ENCODE measurements around the gene SCUBE1.

The SCUBE1 gene

DNA sequence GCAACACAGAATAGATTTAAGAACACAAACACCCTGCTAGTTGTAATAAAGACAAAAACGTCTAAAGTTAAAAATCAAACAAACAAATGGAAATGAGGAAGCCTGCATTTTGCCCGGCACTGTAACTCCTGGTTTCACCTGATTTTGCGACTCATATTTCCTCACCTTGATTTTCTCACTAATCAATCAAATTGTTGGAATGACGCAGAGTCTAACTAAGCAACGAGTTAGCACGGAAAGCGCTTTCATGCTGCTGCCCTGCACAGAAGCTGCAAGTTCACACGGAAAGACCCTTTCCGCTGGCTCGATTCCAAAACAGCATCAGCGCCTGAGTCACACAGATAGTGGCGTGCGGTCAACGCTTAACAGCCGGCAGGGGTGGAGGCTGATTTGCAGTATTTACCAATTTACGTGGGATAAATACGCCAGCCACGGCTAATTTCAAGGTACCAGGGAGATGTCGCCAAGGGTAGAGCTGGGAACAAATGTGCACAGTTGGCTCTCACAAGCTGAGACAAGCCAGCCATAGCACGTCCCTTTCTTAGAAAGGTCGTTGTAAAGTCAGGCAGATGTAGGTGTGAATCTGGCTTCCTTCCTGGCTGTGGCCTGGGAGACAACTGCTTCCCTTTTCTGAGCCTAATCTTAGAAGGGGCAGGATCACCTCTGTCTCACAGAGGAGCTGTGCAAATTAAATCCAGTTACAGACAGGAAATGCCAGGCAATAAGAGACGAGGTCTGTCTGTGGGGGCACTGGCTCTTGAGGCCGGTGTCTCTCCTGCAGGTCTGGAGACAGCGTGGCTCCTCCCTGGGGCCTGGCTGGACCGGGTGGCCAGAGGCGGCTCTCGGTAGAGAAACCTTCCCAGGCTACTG, 79.3 kb downstream of the SCUBE1 start:
- H4K91ac ChIP-seq (ENCODE audit: low read depth, low read length): no peak overlapping the region
- no peak overlapping the region for H2BK12ac ChIP-seq (ENCODE audit: low read length)
- DNase-seq: peak; percentile 15 to 45
- peaks cover 4 to 14% of the 10 kb centered on the region in 2 experiments for H3K4me1 ChIP-seq (ENCODE audit: control insufficient read depth in 1 of 2, insufficient read depth in 2 of 2, low read length in 2 of 2)
- no peak overlapping the region for H3K23ac ChIP-seq (ENCODE audit: low read length)
- H3K9ac ChIP-seq (ENCODE audit: low read length): no peak overlapping the region
- no peak overlapping the region for H2BK120ac ChIP-seq (ENCODE audit: insufficient read depth, low read length, poor library complexity)
- peaks cover 3% of the 10 kb centered on the region for H3K9me3 ChIP-seq (ENCODE audit: insufficient read depth, low read depth, low read length)
- H2BK5ac ChIP-seq (ENCODE audit: low read depth, low read length, poor library complexity): no peak overlapping the region
- H3K27me3 ChIP-seq (ENCODE audit: insufficient read depth, low read length): no peaks in the 10 kb centered on the region
- WGBS (ENCODE audit: extremely low coverage, insufficient coverage, insufficient read length): no CpG with 5 or more reads among the region's 27 CpGs
- H3K14ac ChIP-seq (ENCODE audit: low read length): no peak overlapping the region
- H2AK5ac ChIP-seq (ENCODE audit: low read length): no peak overlapping the region
- H3K79me1 ChIP-seq (ENCODE audit: low read length): no peaks in the 10 kb centered on the region
- no peak overlapping the region for H4K12ac ChIP-seq (ENCODE audit: low read depth, low read length)
- H4K8ac ChIP-seq (ENCODE audit: low read depth, low read length): no peak overlapping the region
- no peak overlapping the region for H3K18ac ChIP-seq (ENCODE audit: low read length)
- H3K4me3 ChIP-seq (ENCODE audit: low read depth, low read length): no peak overlapping the region
- no peak overlapping the region for H3K4ac ChIP-seq (ENCODE audit: low read depth, low read length)
- no peaks in the 10 kb centered on the region for H3K36me3 ChIP-seq (ENCODE audit: control insufficient read depth in 1 of 2, insufficient read depth in 2 of 2, low read length in 2 of 2)
- H2AFZ ChIP-seq (ENCODE audit: insufficient read depth, low read length, poor library complexity): no peak overlapping the region
- H3K27ac ChIP-seq (ENCODE audit: low read depth, low read length): no peak overlapping the region
- no peak overlapping the region for H3K4me2 ChIP-seq (ENCODE audit: low read length)
- no peaks in the 10 kb centered on the region for H3K79me2 ChIP-seq (ENCODE audit: control insufficient read depth, insufficient read depth, low read length, poor library complexity)

DNA sequence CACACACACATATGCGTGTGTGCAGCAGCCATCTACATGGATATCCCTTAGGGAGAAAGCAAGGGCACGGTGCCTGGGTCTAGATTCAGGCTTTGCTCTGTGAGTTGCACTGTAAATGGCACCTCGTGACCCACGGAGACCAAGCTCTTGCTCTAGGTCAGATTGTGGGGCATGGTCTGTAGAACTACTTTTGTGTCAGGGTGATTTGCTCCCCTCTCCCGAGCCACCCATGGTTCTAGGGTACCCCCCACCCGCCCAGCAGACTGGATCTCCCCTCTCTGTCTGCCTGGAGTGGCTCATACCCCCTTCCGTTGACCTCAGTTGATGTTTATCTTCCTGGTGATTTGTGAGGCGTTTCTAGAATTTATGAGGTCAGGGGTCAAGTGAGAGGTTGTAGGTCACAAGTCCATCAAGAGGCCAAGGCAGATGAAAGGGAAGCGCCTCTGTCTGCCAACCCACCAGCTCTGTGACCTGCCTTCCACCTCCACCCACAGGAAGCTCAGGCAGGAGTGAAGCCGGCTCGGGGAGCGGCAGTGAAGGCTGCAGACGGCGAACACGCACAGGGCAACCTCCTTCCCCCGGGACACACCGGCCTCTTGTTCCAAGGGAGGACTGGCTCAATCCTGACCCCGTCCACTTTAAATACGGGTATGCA, 80.1 kb downstream of the SCUBE1 start:
- Histone ChIP-seq H3K27ac (ENCODE audit: low read depth, low read length) (no peak overlapping the region), H3K27me3 (ENCODE audit: insufficient read depth, low read length) (no peaks in the 10 kb centered on the region), H3K4me2 (ENCODE audit: low read length) (no peak overlapping the region), H3K9me3 (ENCODE audit: insufficient read depth, low read depth, low read length) (peaks cover 4% of the 10 kb centered on the region), H3K4ac (ENCODE audit: low read depth, low read length) (no peak overlapping the region), H4K12ac (ENCODE audit: low read depth, low read length) (no peak overlapping the region), H4K8ac (ENCODE audit: low read depth, low read length) (no peak overlapping the region), H3K14ac (ENCODE audit: low read length) (no peak overlapping the region), H2AK5ac (ENCODE audit: low read length) (no peak overlapping the region), H2BK5ac (ENCODE audit: low read depth, low read length, poor library complexity) (no peak overlapping the region), H3K36me3 (ENCODE audit: control insufficient read depth in 1 of 2, insufficient read depth in 2 of 2, low read length in 2 of 2) (no peaks in the 10 kb centered on the region), H2AFZ (ENCODE audit: insufficient read depth, low read length, poor library complexity) (no peak overlapping the region), H3K79me1 (ENCODE audit: low read length) (no peaks in the 10 kb centered on the region), H2BK120ac (ENCODE audit: insufficient read depth, low read length, poor library complexity) (no peak overlapping the region), H3K4me3 (ENCODE audit: low read depth, low read length) (no peak overlapping the region), H3K9ac (ENCODE audit: low read length) (no peak overlapping the region), H3K79me2 (ENCODE audit: control insufficient read depth, insufficient read depth, low read length, poor library complexity) (no peaks in the 10 kb centered on the region), H3K18ac (ENCODE audit: low read length) (no peak overlapping the region), H3K23ac (ENCODE audit: low read length) (no peak overlapping the region), H4K91ac (ENCODE audit: low read depth, low read length) (no peak overlapping the region), H2BK12ac (ENCODE audit: low read length) (no peak overlapping the region), H3K4me1 (ENCODE audit: control insufficient read depth in 1 of 2, insufficient read depth in 2 of 2, low read length in 2 of 2) (peaks cover 4 to 14% of the 10 kb centered on the region in 2 experiments)
- no peak for DNase-seq
- WGBS (ENCODE audit: extremely low coverage, insufficient coverage, insufficient read length): no CpG with 5 or more reads among the region's 19 CpGs

DNA sequence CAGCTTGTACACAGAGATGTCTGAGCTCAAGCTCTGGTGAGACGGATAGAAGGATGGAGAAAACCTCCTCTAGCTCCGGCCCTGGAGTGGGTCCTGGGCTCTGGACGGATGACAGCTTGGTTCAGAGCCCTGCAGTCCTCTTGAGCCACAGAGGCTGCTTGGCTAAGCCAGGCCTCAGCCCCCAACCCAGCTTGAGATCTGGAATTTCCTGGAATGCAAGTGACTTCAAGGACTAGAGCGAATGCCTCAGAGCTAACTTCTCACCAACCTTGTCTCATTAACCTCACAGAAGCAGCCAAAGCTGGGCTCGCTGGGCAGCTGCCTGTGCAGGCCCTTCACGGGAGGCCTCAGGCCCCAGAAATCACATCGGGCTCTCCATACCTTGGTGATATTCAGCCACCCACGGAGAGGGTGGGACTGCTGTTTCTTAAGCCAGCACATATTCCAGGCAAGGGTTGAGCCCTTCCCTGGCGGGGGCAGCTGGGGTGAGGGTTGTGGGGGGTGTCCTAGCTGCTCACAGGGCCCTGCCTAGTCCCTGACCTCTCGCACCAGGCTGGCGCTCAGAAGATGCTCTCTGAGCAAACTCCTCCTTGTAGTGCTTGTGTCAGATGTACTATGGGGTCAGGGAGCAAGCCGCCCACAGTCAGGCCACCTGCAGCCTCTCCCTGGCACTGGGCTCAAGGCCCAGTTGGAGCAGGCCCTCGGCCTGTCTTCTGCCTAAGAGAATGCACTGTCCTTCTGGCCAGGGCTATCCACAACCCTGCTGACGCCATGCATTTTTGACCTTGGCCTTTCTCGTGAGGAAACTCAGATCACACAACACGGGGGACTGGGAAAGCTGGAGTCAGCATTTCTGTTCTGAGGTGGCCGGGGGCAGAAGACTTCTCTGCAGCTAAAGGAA, 82.6 kb downstream of the SCUBE1 start:
- Histone ChIP-seq H2BK5ac (ENCODE audit: low read depth, low read length, poor library complexity) (no peak overlapping the region), H3K79me2 (ENCODE audit: control insufficient read depth, insufficient read depth, low read length, poor library complexity) (no peaks in the 10 kb centered on the region), H3K9ac (ENCODE audit: low read length) (no peak overlapping the region), H4K8ac (ENCODE audit: low read depth, low read length) (no peak overlapping the region), H3K36me3 (ENCODE audit: control insufficient read depth in 1 of 2, insufficient read depth in 2 of 2, low read length in 2 of 2) (no peaks in the 10 kb centered on the region), H2AK5ac (ENCODE audit: low read length) (no peak overlapping the region), H2BK12ac (ENCODE audit: low read length) (no peak overlapping the region), H3K9me3 (ENCODE audit: insufficient read depth, low read depth, low read length) (peaks cover 4% of the 10 kb centered on the region), H3K4ac (ENCODE audit: low read depth, low read length) (no peak overlapping the region), H3K27ac (ENCODE audit: low read depth, low read length) (no peak overlapping the region), H3K4me1 (ENCODE audit: control insufficient read depth in 1 of 2, insufficient read depth in 2 of 2, low read length in 2 of 2) (peaks cover 4 to 14% of the 10 kb centered on the region in 2 experiments), H3K79me1 (ENCODE audit: low read length) (no peaks in the 10 kb centered on the region), H3K4me2 (ENCODE audit: low read length) (no peak overlapping the region), H3K18ac (ENCODE audit: low read length) (no peak overlapping the region), H3K23ac (ENCODE audit: low read length) (no peak overlapping the region), H3K14ac (ENCODE audit: low read length) (no peak overlapping the region), H4K91ac (ENCODE audit: low read depth, low read length) (no peak overlapping the region), H2AFZ (ENCODE audit: insufficient read depth, low read length, poor library complexity) (no peak overlapping the region), H2BK120ac (ENCODE audit: insufficient read depth, low read length, poor library complexity) (no peak overlapping the region), H3K27me3 (ENCODE audit: insufficient read depth, low read length) (peaks cover 2% of the 10 kb centered on the region), H4K12ac (ENCODE audit: low read depth, low read length) (no peak overlapping the region), H3K4me3 (ENCODE audit: low read depth, low read length) (no peak overlapping the region)
- WGBS (ENCODE audit: extremely low coverage, insufficient coverage, insufficient read length): no CpG with 5 or more reads among the region's 17 CpGs
- no peak for DNase-seq

DNA sequence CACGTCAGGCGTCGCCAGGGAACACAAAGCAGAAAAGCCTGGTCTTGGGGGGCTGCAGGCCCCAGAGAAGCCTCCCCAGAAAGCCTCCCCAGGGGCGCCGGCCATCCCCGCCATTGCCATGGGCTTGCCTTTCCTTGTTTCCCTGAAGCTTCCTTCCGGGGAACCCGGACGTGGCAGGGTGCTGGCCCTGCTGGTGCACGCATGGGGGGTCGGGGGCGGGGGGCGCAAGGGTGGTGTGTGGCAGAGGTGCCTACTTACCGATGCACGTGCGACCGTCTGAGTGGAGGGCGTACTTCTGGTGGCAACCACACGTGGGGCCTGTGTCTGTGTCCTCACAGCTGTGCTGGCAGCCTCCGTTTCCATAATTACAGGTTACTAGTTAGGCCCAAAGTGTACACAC, 85.2 kb downstream of the SCUBE1 start:
- WGBS (ENCODE audit: extremely low coverage, insufficient coverage, insufficient read length): no CpG with 5 or more reads among the region's 20 CpGs
- H3K79me2 ChIP-seq (ENCODE audit: control insufficient read depth, insufficient read depth, low read length, poor library complexity): no peaks in the 10 kb centered on the region

More for the DNA sequence above, 85.2 kb downstream of the SCUBE1 start:
- Histone ChIP-seq H2AFZ (ENCODE audit: insufficient read depth, low read length, poor library complexity) (no peak overlapping the region), H2BK5ac (ENCODE audit: low read depth, low read length, poor library complexity) (no peak overlapping the region), H2AK5ac (ENCODE audit: low read length) (no peak overlapping the region), H2BK120ac (ENCODE audit: insufficient read depth, low read length, poor library complexity) (no peak overlapping the region), H3K9ac (ENCODE audit: low read length) (no peak overlapping the region), H3K23ac (ENCODE audit: low read length) (no peak overlapping the region), H3K27me3 (ENCODE audit: insufficient read depth, low read length) (peaks cover 2% of the 10 kb centered on the region), H3K36me3 (ENCODE audit: control insufficient read depth in 1 of 2, insufficient read depth in 2 of 2, low read length in 2 of 2) (no peaks in the 10 kb centered on the region), H3K27ac (ENCODE audit: low read depth, low read length) (no peak overlapping the region), H4K12ac (ENCODE audit: low read depth, low read length) (no peak overlapping the region), H3K79me1 (ENCODE audit: low read length) (no peaks in the 10 kb centered on the region), H3K18ac (ENCODE audit: low read length) (no peak overlapping the region), H3K4ac (ENCODE audit: low read depth, low read length) (no peak overlapping the region), H3K4me2 (ENCODE audit: low read length) (no peak overlapping the region), H4K91ac (ENCODE audit: low read depth, low read length) (no peak overlapping the region), H4K8ac (ENCODE audit: low read depth, low read length) (no peak overlapping the region), H3K4me1 (ENCODE audit: control insufficient read depth in 1 of 2, insufficient read depth in 2 of 2, low read length in 2 of 2) (peaks cover 6 to 9% of the 10 kb centered on the region in 2 experiments), H3K9me3 (ENCODE audit: insufficient read depth, low read depth, low read length) (peaks cover 7% of the 10 kb centered on the region), H3K14ac (ENCODE audit: low read length) (no peak overlapping the region), H2BK12ac (ENCODE audit: low read length) (no peak overlapping the region), H3K4me3 (ENCODE audit: low read depth, low read length) (no peak overlapping the region)
- no peak for DNase-seq
